Measurements from ENCODE around the gene PTPRC. TPM values are rescaled to one million over a fixed set of nuclear protein-coding genes. Genes with fewer than 3 reads are reported as not detected.

PTPRC gene
- polyA plus RNA-seq, 2 of the 4 experiments (the other 2 are of a cell fraction) = not detected

DNA sequence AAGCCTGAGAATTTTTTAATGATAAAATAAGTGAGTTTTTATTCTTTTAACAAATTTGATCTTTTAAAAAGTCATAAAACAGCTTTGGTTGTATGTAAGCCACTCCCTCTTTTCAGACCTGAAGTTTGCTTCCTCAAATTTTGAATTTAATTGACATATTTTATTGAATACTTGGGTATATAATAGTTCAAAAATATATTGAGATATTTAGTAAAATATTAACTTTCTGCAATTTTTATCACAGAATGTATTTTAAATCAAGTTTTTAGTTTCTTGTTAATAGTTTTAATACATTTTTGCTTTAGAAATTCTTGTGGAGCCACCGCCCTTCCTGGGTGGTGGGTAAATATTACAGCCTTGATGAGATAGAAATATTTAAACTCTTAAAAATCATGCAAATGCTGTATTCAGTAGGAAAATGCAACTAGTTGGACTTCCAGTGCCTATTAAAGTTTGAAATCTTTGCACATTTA is 867 bp downstream of the PTPRC start:
- Histone ChIP-seq H3K4me2 (no peak overlapping the region), H3K4me3 (no peak overlapping the region), H3K4me1 (no peaks in the 10 kb centered on the region), H3K9me3 (no peaks in the 10 kb centered on the region; the same call in 2 of the 3 replicates), H3K27ac (no peak overlapping the region)
- DNase-seq (ENCODE audit: low read depth in 1 of 2, low spot score in 1 of 2) = no peak
- CTCF ChIA-PET = no interaction called here
- 89% methylated on average over 1 of the region's 1 CpG for WGBS (ENCODE audit: missing lambda C conversion rate)
- POLR2A ChIA-PET = no interaction called here
- no peak for FAIRE-seq
- no peak for ATAC-seq
- TF ChIP-seq ZC3H11A (IDR thresholded peaks at IDR 0.05) (no peak), NPAS2 (CRISPR knock-in tag; IDR thresholded peaks at IDR 0.05; ENCODE audit: borderline replicate concordance) (no peak), EP300 (IDR thresholded peaks at IDR 0.05) (no peak), GATA3 (IDR thresholded peaks at IDR 0.05; ENCODE audit: borderline replicate concordance) (no peak), FOSB (CRISPR knock-in tag; IDR thresholded peaks at IDR 0.05) (no peak)
- TF ChIP-seq, protein P1, sequence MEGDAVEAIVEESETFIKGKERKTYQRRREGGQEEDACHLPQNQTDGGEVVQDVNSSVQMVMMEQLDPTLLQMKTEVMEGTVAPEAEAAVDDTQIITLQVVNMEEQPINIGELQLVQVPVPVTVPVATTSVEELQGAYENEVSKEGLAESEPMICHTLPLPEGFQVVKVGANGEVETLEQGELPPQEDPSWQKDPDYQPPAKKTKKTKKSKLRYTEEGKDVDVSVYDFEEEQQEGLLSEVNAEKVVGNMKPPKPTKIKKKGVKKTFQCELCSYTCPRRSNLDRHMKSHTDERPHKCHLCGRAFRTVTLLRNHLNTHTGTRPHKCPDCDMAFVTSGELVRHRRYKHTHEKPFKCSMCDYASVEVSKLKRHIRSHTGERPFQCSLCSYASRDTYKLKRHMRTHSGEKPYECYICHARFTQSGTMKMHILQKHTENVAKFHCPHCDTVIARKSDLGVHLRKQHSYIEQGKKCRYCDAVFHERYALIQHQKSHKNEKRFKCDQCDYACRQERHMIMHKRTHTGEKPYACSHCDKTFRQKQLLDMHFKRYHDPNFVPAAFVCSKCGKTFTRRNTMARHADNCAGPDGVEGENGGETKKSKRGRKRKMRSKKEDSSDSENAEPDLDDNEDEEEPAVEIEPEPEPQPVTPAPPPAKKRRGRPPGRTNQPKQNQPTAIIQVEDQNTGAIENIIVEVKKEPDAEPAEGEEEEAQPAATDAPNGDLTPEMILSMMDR (IDR thresholded peaks at IDR 0.05) = no peak
- TF ChIP-seq, protein P2, sequence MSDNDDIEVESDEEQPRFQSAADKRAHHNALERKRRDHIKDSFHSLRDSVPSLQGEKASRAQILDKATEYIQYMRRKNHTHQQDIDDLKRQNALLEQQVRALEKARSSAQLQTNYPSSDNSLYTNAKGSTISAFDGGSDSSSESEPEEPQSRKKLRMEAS (IDR thresholded peaks at IDR 0.05) = no peak

DNA sequence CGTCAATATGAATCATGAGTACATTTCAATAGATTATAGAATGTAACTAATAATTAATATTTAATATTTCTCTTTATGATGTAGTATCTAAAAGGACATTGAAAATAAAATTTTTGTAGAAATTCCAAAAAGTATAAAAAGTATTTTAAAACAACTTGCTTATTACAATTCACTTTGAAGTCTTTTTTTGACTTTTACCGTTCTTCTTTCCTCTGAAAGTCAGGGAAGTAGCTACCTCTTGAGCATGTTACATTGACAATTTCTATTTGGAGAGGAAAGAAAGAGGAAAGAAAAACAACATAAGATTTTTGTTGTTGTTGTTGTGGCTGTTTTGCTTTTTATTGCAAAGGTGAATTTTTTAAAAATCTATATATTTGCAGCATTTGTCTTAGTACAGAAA is 1.3 kb downstream of the PTPRC start:
- DNase-seq (ENCODE audit: low read depth in 1 of 2, low spot score in 1 of 2) = no peak
- CTCF ChIA-PET = interaction anchor here (0.6 kb wide), 1 partner anchor 1045 kb away, joined by 3 read pairs; no protein-coding TSS in a partner anchor
- POLR2A ChIA-PET = no interaction called here
- H3K4me2 ChIP-seq = no peak overlapping the region
- no peak overlapping the region for H3K4me3 ChIP-seq
- no peaks in the 10 kb centered on the region for H3K9me3 ChIP-seq
- no peaks in the 10 kb centered on the region for H3K4me1 ChIP-seq
- no peak for ATAC-seq
- FAIRE-seq = no peak
- H3K27ac ChIP-seq = no peak overlapping the region
- 94% methylated on average over 2 of the region's 2 CpGs for WGBS (ENCODE audit: missing lambda C conversion rate)
- TF ChIP-seq EP300 (IDR thresholded peaks at IDR 0.05) (no peak), ZNF302 (CRISPR knock-in tag; IDR thresholded peaks at IDR 0.05) (no peak), RCOR1 (IDR thresholded peaks at IDR 0.05; ENCODE audit: low read depth, low read length) (no peak), GATA3 (IDR thresholded peaks at IDR 0.05; ENCODE audit: borderline replicate concordance) (no peak), CBX8 (IDR thresholded peaks at IDR 0.05) (no peak), NPAS2 (CRISPR knock-in tag; IDR thresholded peaks at IDR 0.05; ENCODE audit: borderline replicate concordance) (no peak), ESRRA (IDR thresholded peaks at IDR 0.05; ENCODE audit: borderline replicate concordance, low read length) (no peak), CBX2 (IDR thresholded peaks at IDR 0.05; ENCODE audit: borderline replicate concordance, low read depth) (no peak), POLR2A (IDR thresholded peaks at IDR 0.05; ENCODE audit: low read length) (no peak), HEYL (CRISPR knock-in tag; IDR thresholded peaks at IDR 0.05) (no peak), KDM1A (IDR thresholded peaks at IDR 0.05; ENCODE audit: low read depth) (no peak), HOXB5 (CRISPR knock-in tag; IDR thresholded peaks at IDR 0.05) (no peak), TFCP2L1 (CRISPR knock-in tag; IDR thresholded peaks at IDR 0.05) (no peak), CEBPB (IDR thresholded peaks at IDR 0.05) (no peak)
- TF ChIP-seq, protein P3, sequence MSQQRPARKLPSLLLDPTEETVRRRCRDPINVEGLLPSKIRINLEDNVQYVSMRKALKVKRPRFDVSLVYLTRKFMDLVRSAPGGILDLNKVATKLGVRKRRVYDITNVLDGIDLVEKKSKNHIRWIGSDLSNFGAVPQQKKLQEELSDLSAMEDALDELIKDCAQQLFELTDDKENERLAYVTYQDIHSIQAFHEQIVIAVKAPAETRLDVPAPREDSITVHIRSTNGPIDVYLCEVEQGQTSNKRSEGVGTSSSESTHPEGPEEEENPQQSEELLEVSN (IDR thresholded peaks at IDR 0.05; ENCODE audit: borderline replicate concordance, low read depth) = no peak
- TF ChIP-seq, protein P4, sequence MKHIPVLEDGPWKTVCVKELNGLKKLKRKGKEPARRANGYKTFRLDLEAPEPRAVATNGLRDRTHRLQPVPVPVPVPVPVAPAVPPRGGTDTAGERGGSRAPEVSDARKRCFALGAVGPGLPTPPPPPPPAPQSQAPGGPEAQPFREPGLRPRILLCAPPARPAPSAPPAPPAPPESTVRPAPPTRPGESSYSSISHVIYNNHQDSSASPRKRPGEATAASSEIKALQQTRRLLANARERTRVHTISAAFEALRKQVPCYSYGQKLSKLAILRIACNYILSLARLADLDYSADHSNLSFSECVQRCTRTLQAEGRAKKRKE (CRISPR knock-in tag; IDR thresholded peaks at IDR 0.05; ENCODE audit: low read depth) = no peak
- TF ChIP-seq, protein P1 (IDR thresholded peaks at IDR 0.05) = no peak
